NCI-H446 (cell line): ENCODE data around the gene CEACAM16.

Experiments used
- DNase-seq, 2 experiments: peaks; one replicate each; lab custom pipeline; 2025; lab: John Stamatoyannopoulos, UW

CEACAM16 gene

GRCh38 chr19:44725251-44725650 lies 26.3 kb downstream of the CEACAM16 start:
- DNase-seq = no peak

- no peak for DNase-seq
Observed at GRCh38 chr19:44725684-44726083, 26.7 kb downstream of the CEACAM16 start.

GRCh38 chr19:44726465-44726864 lies 27.5 kb downstream of the CEACAM16 start:
- no peak for DNase-seq

- no peak for DNase-seq
Observed at GRCh38 chr19:44728178-44728577, 29.2 kb downstream of the CEACAM16 start.

GRCh38 chr19:44729516-44730033 lies 30.6 kb downstream of the CEACAM16 start:
- DNase-seq = no peak

- DNase-seq = no peak
Observed at GRCh38 chr19:44731081-44731480, 32.1 kb downstream of the CEACAM16 start.

- DNase-seq = no peak
Observed at GRCh38 chr19:44731622-44732021, 32.7 kb downstream of the CEACAM16 start.

GRCh38 chr19:44732235-44733014 lies 33.5 kb downstream of the CEACAM16 start:
- no peak for DNase-seq

GRCh38 chr19:44734357-44734756 lies 35.4 kb downstream of the CEACAM16 start:
- DNase-seq = no peak

GRCh38 chr19:44735011-44735410 lies 36.1 kb downstream of the CEACAM16 start:
- no peak for DNase-seq

GRCh38 chr19:44737238-44738071 lies 38.5 kb downstream of the CEACAM16 start:
- DNase-seq = peak in 1 of 2 experiments; percentile 38

- DNase-seq = no peak
Observed at GRCh38 chr19:44738136-44738535, 39.2 kb downstream of the CEACAM16 start.

GRCh38 chr19:44738603-44739558 lies 39.9 kb downstream of the CEACAM16 start:
- no peak for DNase-seq

GRCh38 chr19:44740351-44740824 lies 41.4 kb downstream of the CEACAM16 start:
- no peak for DNase-seq

GRCh38 chr19:44741258-44741731 lies 42.3 kb downstream of the CEACAM16 start:
- no peak for DNase-seq

GRCh38 chr19:44741841-44742329 lies 42.9 kb downstream of the CEACAM16 start:
- peak; percentile 97 to 99 for DNase-seq

- DNase-seq = no peak
Observed at GRCh38 chr19:44742330-44743061, 43.5 kb downstream of the CEACAM16 start.

- DNase-seq = no peak
Observed at GRCh38 chr19:44744871-44745332, 46.0 kb downstream of the CEACAM16 start.

GRCh38 chr19:44745341-44745831 lies 46.4 kb downstream of the CEACAM16 start:
- DNase-seq = peak in 1 of 2 experiments; percentile 28
